UCSD-AML1 (cell line): Measurements from ENCODE around the gene HIGD2A.
A peak's percentile ranks its signal among the peaks of the same experiment; 100 is the strongest.

Experiments used
- DNase-seq: peaks from one replicate; lab custom pipeline; 2025; ENCODE audit not compliant: unreplicated experiment; lab: John Stamatoyannopoulos, UW

The HIGD2A gene

DNA sequence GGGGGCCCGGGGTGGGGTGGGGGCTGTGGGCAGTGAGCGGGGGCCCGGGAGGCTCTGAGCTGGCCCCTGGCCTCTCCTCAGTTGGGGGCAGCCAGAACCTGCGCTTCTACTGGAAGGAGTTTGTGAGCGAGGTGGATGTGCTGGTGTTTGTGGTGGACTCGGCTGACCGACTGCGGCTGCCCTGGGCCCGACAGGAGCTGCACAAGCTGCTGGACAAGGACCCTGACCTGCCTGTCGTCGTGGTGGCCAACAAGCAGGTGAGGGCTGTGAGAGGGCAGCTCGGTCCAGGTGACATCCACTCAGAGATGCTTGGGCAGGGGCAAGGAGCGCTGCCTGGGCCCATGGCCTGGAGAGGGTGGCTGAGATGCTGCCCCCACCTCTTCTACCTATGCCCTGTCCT is 19.8 kb upstream of the HIGD2A start:
- DNase-seq, result no peak

DNA sequence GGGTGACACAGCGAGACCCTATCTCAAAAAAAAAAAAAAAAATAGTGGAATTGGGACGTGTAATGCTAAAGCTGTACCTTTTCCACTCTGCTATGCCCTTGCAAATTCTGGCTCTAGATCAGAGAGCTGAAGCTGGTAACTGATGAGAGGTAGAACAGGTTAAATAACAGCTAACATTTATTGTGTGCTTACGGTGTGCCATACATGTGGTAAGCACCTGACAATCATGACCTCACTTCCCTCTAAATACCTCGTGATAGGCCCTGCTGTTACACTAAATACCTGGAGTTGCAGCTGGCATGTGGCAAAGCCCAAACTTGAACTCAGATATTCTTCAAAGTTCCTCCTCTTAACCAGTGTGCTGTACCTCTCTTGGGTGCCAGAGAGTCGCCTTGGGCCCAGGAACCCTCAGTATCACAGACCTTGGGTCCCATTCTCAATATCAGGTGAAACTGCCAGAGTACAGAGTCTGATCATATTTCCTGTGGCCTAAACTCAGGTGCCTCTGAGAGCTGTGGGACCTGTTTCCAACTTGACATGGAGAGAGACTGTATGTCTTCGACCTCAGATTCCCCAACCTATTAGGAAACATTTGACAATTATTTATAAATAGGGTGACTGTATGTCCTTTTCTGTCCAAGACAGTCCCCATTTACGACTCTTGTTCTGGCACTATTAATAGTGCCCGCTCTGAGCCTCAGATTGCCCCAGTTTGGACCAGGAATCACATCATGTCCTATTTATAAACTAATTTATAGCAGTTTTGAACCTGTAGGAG is 18.4 kb upstream of the HIGD2A start:
- DNase-seq, result no peak

DNA sequence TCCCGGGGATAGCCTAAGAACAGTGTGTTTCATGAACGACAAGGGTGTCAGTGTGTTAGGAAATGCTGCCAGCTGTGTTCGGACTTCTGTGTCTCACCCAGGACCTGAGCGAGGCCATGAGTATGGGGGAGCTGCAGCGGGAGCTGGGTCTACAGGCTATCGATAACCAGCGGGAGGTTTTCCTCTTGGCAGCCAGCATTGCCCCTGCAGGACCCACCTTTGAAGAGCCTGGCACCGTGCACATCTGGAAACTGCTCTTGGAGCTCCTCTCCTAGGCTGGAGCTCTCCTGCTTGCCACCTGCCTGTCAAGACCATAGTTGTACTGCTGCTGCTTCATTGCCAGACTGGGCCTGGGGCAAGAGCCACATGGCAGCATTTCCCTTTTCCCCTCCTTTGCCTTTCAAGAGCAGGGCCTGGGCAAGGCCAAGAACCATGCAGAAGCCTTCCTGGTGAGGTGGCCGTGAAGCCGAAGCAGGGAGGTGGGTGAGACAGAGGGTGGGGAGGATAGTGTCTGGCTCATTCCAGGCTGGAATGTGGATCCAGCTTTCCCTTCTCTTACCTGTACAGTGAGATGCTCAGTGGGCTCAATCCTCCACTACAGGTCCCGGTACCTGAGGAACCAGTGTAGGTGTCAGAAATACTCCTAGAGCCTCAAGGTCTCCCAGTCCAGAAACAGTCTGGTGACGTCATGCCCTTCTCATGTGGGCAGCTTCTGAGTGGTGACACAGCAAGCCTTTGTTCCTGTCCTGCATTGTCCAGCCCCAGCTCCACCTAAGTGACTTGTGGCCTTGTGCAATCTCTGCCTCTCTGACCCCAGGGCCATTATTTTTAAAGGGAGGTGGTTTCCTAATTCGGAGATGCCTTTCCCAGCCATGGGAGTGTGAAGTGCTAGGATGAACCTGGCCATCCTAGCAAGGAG is 16.7 kb upstream of the HIGD2A start:
- DNase-seq, result no peak

DNA sequence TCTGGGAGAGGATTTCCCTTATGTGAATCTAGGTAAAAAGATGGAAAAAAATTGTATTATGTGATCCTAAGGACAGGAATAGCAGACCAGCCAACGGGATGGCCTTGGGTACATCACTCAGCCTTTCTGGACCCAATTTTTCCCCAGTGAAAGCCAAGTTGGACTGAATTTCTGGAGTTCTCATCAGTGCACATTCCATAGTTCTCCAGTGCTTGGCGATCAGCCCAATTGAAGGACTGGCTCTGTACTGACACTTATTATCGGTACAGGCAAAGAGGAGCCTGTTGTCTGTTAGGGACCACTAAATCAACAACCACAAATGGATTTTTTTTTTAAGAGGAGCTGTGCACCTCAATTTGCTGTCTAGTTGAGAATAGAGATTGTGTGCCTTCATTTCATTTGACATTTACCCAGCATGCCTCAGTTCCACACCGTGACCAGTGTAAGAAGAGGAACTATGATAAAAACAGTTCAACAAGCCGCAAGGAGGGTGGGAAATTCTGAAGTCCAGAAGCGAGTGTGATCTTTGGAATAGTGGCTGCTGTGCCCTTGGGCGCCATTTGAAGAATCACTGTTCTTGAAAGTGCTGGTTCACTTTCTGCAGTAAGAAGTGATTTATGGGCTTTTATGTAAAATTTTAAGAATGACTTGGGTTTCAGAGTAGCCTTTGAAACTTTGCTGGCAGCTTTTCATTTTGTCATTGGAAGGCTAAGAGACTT is 15.3 kb upstream of the HIGD2A start:
- DNase-seq, result no peak

DNA sequence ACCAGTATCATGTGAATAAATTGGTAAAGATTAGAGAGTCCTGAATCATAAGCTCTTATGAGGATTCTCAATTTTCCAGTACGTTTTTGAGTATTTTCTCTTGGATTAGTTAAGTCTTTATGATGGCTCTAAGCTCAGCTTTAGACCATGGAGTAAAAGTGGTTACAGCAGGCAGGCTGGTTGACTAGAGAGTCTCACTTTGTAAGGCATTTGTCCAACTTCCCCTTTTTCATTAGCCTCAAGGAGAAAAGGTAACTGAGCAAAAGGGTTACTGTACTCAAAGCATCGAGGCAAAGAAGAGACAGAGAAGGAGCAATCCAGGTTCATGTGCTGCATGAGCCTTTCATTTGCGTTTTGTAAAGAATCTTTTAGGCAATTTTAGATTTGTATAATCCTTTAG is 8.7 kb upstream of the HIGD2A start:
- DNase-seq, result no peak

DNA sequence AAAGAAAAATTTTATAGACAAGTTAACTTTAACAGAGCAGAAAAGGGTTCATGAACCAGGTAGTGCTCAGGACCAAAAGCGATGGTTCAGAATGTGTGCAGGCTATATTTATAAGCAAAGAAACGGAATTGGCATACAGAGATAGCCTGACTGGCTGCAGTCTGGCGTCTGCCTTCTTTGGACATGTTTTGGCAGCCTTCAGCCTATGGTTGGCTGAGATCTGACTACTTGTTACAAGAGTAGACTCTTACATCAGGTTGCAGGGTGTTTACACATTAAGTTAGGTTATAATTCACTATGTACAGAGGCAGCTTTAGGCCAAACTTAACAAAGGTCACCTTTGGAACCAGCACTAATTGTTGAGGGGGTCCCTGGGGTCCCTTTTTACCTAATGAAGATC is 7.1 kb upstream of the HIGD2A start:
- no peak for DNase-seq

DNA sequence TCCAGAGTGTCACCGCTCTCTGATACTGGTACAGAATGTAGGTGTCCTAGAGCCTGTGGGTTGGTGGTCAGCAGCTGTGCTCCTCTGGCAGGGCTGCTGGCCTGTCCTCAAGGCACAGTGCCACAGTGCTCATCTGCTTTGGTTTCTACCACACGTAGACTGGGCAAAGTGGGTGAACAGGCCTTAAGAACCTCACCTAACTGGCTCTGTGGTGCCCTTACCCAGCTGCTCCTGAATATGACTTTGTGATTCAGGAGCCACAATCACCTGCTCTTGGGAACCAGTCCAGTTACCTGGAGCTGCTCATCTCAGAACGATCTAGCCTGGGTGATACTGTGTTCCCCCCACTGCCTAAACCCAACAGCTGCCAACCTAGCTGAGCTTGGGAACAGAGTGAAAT is 6.6 kb upstream of the HIGD2A start:
- no peak for DNase-seq

DNA sequence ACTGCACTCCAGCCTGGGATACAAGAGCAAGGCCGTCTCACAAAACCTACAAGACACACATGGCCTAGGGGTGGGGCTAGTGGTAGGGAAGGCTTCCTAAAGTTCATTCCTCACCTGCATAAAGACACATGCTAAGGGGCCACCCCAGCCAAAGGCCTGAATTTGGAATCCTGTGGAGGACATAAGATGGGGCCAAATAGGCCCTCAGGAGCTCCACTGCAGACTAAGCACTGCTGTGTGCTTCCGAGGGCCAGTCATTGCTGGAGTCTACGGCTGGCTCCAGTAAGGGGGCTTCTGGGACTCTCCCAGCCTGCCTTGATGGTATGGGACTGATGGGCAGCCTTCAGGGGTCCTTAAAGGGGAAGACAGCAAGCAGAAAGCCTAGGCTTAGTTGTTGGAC is 5.8 kb upstream of the HIGD2A start:
- no peak for DNase-seq

DNA sequence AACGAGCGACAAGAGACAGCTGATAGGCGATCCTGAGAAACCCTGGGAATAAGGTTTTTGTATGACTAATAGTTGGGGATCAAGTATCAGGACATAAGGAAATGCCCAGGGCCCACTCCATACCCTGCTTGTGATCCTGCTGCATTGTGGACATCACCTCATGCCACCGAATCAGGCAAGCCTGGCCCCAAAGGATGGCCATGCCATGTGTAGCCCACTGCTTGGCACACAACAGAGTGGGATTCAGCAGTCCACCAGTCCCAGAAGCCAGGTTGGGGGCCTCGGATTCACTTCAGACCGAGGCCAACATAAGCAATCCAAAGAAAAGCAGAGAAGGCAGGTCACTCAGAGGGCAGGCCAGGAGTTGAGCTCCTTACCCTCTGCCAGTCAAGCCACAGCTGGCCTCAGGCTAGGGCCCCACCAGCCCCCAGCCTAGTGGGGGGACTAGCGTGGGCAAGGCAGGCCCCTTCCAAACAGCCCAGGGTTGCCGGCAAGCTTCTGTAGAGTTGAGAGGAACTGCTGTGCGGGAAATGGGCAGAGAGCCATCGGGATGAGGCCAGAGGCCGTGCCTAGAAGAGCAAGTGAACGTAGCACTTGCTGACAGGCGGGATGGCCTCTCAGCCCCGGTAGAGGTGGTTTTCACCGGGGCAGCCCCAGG is 5.2 kb upstream of the HIGD2A start:
- DNase-seq, result no peak

DNA sequence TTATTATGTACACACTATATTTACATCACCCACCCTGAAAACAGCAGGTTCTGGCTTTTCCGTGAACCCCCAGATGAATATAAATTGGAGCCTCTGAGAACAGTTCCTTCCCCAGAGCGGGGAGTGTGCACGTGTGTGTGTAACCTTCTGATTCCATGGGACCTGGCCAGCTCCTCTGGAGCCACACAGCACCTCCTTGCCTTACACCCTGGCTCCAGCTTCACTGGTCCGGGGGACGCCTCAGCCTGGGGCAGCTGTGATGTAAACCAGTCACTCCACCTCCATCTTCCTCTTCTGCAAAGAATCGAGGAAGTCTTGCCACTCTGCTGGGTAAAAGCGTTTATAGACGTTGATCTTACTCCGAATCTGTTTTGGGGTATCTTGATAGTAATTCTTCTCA is 4.6 kb upstream of the HIGD2A start:
- no peak for DNase-seq

DNA sequence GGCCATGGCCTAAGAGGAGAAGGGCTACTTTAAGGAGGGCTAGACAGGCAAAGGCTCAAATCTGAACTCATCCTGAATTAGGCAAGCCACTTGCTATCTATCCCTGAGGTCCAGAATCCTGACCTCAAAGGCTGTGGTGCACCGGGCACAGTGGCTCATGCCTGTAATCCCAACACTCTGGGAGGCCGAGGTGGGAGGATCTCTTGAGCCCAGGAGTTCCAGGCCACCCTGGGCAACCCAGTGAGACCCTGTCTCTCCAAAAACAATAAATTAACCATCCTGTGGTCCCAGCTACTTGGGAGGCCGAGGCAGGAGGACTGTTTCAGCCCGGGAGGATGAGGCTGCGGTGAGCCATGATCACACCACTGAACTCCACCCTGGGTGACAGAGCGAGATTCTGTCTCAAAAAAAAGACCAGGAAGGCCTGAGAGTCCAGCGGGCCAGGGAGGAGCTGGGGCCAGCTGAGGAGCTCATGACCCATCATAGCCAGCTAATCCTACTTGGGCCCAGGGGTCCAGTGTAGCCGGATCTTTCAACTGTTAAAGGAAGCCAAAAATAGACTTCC is 4.1 kb upstream of the HIGD2A start:
- DNase-seq, result no peak

DNA sequence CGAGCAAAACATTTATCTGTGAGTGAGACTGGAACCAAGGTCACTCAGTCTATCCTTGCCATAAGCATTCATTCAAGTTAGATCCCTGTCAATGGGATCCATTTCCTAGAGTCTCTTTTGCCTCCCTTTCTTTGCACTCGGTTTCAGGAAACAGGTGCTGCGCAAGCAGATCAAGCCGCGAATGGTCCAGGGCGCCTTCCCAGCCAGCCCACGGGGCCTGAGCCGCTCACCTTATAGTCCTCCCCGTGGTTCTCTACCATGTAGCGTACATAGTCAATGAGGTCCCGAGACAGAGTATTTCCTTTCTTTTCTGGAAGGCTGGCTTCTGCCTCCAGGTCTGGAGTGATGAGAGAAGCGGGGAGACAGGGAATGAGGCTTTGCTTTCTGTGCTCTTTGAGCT is 3.6 kb upstream of the HIGD2A start:
- DNase-seq, result no peak

DNA sequence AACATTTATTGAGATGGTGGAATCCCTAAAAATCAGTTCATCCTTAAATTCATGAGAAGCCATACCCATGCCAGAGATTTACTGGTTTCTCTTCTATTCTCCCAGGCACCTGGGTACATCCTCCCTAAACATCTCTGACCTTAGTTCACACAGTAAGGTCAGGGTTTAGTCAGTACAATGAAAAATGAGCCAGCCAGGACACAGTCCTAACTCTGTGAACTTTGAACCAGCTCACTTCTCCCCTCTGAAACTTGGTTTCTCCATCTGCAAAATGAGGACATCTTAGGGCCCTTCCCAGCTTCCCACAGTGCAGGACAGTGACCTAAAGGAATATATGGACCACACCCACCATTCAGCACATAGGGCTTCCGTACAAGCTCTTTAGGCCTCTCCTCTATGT is 2.1 kb upstream of the HIGD2A start:
- no peak for DNase-seq

DNA sequence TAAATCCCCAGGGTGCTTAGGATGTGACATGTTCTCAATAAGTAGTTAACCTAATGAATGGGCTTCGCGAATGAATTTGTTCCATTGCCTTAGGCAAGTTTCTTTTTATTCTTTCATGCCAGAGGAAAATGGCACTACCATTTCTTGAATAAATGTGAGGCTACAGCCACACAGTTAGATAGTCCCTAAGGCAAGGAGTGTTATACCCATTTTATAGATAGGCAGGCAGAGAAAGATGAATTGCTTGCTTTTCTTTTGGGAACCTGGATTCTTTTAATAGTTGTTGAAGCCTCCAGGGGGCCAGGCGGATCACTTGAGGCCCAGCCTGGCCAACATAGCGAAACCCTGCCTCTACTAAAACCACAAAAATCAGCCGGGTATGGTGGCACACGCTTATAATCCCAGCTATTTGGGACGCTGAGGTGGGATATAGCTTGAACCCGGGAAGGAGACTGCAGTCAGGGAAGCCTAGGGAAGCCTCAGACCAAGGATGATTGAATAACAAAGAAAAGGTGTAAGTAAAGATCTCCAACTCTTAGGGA is 1.1 kb upstream of the HIGD2A start:
- no peak for DNase-seq

DNA sequence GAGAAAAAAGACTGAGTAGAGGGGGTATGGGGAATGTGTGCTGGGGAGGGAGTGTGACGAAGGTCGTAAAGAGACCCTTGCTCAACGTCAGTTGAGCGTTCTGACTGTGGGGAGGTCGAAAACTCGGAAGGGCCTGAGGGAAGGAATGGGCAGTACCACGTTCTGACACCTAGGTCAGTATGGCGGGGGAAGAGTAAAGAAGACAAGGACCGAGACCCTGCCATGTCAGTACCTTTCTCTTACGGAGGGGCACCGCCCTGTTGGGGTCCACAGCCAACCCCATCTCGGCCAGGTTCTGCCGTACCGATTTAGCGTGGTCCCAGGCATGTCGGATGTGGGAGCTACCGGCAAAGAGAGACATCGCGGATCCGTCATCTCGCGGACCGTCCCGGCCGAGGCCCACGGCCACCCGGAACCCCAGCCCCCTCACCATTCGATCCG is 528 bp upstream of the HIGD2A start:
- no peak for DNase-seq

DNA sequence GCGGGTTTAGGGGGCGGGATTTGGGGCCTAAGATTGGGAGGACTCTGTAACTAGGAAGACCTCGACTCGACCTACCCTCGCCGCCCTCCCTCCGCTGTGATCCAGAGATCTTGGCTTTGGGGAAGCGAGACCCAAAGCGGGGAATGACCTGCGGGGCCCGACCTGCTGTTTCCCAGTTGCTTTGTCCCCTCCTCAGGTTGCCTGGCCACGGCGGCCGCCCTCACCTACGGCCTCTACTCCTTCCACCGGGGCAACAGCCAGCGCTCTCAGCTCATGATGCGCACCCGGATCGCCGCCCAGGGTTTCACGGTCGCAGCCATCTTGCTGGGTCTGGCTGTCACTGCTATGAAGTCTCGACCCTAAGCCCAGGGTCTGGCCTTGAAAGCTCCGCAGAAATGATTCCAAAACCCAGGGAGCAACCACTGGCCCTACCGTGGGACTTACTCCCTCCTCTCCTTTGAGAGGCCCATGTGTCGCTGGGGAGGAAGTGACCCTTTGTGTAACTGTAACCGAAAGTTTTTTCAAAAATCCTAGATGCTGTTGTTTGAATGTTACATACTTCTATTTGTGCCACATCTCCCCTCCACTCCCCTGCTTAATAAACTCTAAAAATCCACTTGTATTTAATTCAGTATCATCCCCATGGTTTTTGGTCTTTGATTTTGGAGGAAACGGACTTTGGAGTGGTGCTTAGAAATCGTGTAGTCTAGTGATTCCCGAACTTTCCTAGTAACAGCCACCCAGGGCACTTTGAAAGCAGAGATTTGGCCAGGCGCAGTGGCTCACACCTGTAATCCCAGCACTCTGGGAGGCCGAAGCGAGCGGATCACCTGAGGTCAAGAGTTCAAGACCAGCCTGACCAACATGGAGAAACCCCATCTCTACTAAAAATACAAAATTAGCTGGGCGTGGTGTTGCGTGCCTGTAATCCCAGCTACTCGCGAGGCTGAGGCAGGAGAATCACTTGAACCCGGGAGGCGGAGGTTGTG is 878 bp downstream of the HIGD2A start:
- no peak for DNase-seq

DNA sequence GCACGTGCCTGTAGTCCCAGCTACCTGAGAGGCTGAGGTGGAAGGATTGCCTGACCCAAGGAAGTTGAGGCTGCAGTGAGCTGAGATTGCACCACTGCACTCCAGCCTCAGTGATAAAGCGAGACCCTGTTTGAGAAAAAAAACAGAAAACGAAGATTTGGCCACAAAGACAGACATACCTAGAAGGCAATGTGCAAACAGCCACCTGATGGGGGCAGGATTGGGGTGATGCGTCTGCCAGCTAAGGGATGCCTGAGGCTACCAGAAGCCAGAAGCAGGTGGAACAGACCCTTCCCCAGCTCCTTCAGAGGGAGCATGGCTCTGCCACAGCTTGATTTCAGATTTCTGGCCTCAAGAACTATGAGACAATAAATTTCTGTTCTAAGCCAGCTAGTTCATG is 2.9 kb downstream of the HIGD2A start:
- DNase-seq, result no peak

DNA sequence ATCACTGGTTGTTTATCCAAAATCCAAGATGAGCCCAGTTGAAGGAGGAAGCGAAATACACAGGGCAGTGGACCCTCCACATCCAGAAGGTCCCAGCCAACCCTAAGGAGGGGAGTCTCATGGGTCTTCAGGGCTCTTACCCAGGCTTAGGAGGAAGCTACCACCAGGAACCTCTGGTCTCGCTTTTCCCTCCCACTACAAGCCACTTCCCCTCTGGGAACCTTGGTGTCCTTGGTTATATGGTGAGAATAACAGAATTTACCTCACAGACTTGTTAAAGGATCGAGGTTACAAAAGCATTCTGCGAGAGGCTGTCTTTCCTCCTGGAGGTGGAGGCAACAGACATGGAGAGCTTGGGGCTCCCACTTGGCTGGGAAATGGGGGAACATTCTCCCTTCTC is 3.4 kb downstream of the HIGD2A start:
- DNase-seq, result peak; percentile 26

DNA sequence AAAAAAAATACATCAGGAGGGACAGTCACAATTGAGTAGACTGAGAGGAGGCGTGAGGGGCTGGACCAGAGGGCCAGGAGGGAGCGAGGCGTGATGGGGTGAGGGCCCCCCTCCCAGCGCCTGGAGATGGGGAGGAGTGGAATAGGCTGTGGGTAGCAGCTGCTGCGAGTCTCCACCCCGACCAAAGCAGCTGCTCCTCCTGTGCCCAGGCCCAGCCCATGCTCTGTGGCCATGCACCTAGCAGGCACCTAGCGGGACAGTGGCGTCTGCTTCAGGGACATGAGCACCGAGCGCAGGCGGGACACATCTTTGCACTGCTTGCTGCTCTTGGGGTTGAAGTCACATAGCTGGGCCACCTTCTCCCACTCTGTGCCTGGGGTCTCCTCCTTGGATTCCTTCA is 4.0 kb downstream of the HIGD2A start:
- DNase-seq, result no peak
